Kidney epithelial cell (primary cell): ENCODE data around the gene SAFB2. TPM values are rescaled to one million over a fixed set of nuclear protein-coding genes. Genes with fewer than 3 reads are reported as not detected.

Source experiments
- DNase-seq: peaks from one replicate; pipeline ENCODE4 v3.0.0-alpha.2; 2010; ENCODE audit warnings: low read depth
- H3K27me3 ChIP-seq: 2 replicates; pipeline ENCODE4 v1.6.0; 2011; ENCODE audit warnings: low read length; ENCODE audit not compliant: control insufficient read depth, insufficient read depth
- H3K36me3 ChIP-seq: 2 replicates; pipeline ENCODE4 v1.5.1; 2011; ENCODE audit warnings: low read length; ENCODE audit not compliant: control insufficient read depth, insufficient read depth
- H3K4me3 ChIP-seq: 2 replicates; pipeline ENCODE4 v1.5.1; 2011; ENCODE audit warnings: low read depth, mild to moderate bottlenecking, control low read depth, low read length
- CTCF ChIP-seq: IDR thresholded peaks from 2 replicates; pipeline ENCODE4 v1.5.1; 2011; ENCODE audit warnings: mild to moderate bottlenecking, moderate library complexity, low read length, control low read depth, inconsistent platforms; ENCODE audit not compliant: insufficient read depth, poor library complexity, severe bottlenecking
- total RNA-seq: library from RNA; depleted of rRNA; stranded (reverse); fragments of >200 nt; gene quantifications from 2 replicates; pipeline ENCODE4 v1.2.3, GENCODE V29; 2015

The SAFB2 gene
- total RNA-seq, 1 donor from 2014 or later, result 23.8 TPM

- Histone ChIP-seq H3K4me3 (no peak overlapping the region), H3K36me3 (no peaks in the 10 kb centered on the region), H3K27me3 (no peaks in the 10 kb centered on the region)
- no peak for DNase-seq
- no peak for TF ChIP-seq CTCF
These were observed 47.0 kb downstream of the SAFB2 start for GRCh38 chr19:5575590-5575989.

- H3K4me3 ChIP-seq, result no peak overlapping the region
- DNase-seq, result no peak
- TF ChIP-seq CTCF, result no peak
- H3K36me3 ChIP-seq, result no peaks in the 10 kb centered on the region
- peaks cover 5% of the 10 kb centered on the region for H3K27me3 ChIP-seq
These were observed 49.9 kb downstream of the SAFB2 start for GRCh38 chr19:5572556-5573286.

- no peak for TF ChIP-seq CTCF
These were observed 50.8 kb downstream of the SAFB2 start for GRCh38 chr19:5571777-5572176.

GRCh38 chr19:5567970-5568407 lies 54.6 kb downstream of the SAFB2 start:
- DNase-seq, result no peak
- Histone ChIP-seq H3K36me3 (no peaks in the 10 kb centered on the region), H3K27me3 (peaks cover 37% of the 10 kb centered on the region), H3K4me3 (no peak overlapping the region)
- no peak for TF ChIP-seq CTCF

More at GRCh38 chr19:5571777-5572176, 50.8 kb downstream of the SAFB2 start:
- DNase-seq, result no peak
- H3K4me3 ChIP-seq, result no peak overlapping the region
- no peaks in the 10 kb centered on the region for H3K36me3 ChIP-seq
- H3K27me3 ChIP-seq, result peaks cover 14% of the 10 kb centered on the region

- DNase-seq, result no peak
- Histone ChIP-seq H3K4me3 (no peak within 1 kb of the TSS), H3K27me3 (peaks cover 37% of the 10 kb centered on the region), H3K36me3 (no peaks in the 10 kb centered on the region)
- peak; percentile 1 for TF ChIP-seq CTCF
These were observed 55.1 kb downstream of the SAFB2 start, which contains the start of gene TINCR for GRCh38 chr19:5567360-5567969. TINCR (minus strand) TSS chr19:5567953.
